HG03159 (cell line): ENCODE measurements around the gene PRKAG2.

Source experiments
- ATAC-seq: cut with Tn5 transposase; IDR thresholded peaks from one replicate; pipeline ENCODE4 v1.9.1; 2021; ENCODE audit warnings: mild to moderate bottlenecking, moderate library complexity; ENCODE audit not compliant: unreplicated experiment

The PRKAG2 gene

GRCh38 chr7:151608031-151608551 is 268.8 kb downstream of the PRKAG2 start:
- no peak for ATAC-seq

- ATAC-seq, result no peak
Observed at GRCh38 chr7:151607464-151607867, 269.4 kb downstream of the PRKAG2 start.

- no peak for ATAC-seq
Observed at GRCh38 chr7:151603951-151604350, 273.0 kb downstream of the PRKAG2 start.

DNA sequence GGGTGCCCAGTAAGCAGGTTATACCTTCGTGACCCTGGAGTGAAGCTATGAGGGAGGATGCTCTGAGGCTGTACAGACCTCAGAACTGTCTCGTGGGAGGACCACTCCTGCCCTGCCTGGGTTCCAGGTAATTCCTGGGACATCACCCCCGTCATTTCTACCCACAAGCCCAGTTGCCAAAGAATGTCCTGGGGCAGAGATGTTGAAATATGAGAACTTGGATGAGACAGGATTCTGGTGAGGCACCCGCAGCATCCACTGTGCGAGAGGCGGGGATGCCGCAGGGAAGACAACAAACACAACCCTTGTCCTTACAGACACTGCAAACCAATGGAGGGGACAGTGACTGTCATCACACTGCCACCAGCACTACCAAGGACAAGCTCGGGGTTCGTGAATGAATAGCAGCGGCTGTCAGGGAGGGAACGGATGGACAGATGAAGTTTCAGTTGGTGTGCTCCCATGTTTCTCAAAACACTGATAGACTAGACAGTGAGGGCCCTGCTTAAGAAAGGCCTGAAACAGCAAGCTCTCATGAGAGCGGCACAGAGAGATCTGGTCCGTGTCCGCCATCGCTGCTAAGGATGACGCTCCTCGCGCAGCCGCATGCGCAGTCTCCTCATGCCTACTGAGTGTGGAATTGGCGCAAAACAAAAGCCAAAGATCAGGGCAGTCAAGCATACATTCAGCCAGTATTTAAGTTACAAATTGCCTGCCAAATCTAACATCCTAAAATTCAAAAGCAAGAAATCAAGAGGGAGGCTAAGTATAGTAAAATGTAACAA is 275.2 kb downstream of the PRKAG2 start:
- no peak for ATAC-seq

DNA sequence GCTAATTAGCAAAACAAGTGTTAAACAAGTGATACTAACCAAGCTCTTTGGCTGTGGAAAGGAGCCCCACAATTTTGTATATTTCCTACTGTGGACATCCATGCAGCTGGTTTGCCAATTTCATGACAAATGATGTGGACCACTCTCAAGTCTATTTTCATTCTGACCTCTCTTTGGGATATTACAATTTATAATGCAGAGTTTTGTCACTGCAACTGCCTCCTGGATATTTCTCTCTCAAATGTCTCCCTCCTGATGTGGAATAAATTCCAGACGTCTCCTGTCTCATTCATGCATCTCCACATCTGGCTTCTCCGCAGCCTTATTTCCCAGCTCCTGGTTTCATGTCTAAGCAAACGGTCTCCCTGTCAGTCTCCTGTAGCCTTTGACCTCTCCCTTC is 276.6 kb downstream of the PRKAG2 start:
- ATAC-seq, result no peak

GRCh38 chr7:151599401-151600227 is 277.3 kb downstream of the PRKAG2 start:
- no peak for ATAC-seq

GRCh38 chr7:151597541-151598444 is 279.1 kb downstream of the PRKAG2 start:
- no peak for ATAC-seq

- no peak for ATAC-seq
Observed at GRCh38 chr7:151595702-151596350, 281.1 kb downstream of the PRKAG2 start.

DNA sequence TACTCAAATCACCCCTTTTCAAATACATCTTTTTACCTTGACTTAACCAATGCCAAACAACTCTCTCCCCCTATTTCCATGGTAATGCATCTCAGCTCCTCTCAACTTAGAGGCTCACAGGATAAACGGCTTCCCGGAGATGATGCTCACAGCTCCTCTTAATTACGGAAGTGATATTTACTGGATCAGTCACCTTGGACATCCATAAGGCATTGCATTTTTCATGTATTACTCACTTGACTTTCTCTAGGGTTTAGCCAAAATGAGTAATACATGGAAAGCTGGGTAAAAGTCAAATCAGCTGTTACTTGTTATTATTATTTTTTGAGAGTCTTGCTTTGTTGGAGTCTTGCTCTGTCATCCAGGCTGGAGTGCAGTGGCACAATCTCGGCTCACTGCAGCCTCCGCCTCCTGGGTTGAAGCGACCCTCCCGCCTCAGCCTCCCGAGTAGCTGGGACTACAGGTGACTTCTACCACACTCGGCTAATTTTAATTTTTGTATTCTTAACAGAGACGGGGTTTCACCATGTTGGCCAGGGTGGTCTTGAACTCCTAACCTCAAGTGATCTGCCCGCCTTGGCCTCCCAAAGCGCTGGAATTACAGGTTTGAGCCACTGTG is 283.9 kb downstream of the PRKAG2 start:
- ATAC-seq, result no peak

- no peak for ATAC-seq
Observed at GRCh38 chr7:151592330-151592729, 284.6 kb downstream of the PRKAG2 start.

DNA sequence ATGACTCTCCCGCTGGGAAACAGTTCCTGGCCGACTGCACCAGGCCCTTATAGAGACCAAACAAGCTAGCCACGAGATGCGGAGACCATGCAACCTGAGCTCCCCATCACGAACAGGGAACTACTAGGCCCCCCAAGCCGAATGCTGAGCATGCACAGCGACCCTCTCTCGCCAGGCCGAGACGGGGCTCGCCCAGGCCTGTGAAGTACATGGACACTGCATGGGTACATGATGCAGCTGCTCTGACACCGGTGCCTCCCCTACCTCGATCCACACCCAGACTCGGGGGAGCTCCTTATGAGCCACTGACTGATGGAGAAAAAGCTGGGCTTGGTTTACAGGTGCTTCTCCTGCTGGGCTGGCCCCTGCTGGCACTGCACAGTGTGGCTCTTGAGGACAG is 285.0 kb downstream of the PRKAG2 start:
- no peak for ATAC-seq

GRCh38 chr7:151590850-151591771 is 285.8 kb downstream of the PRKAG2 start:
- no peak for ATAC-seq

GRCh38 chr7:151590071-151590849 is 286.7 kb downstream of the PRKAG2 start:
- ATAC-seq, result no peak

GRCh38 chr7:151588982-151589381 is 287.9 kb downstream of the PRKAG2 start:
- no peak for ATAC-seq

DNA sequence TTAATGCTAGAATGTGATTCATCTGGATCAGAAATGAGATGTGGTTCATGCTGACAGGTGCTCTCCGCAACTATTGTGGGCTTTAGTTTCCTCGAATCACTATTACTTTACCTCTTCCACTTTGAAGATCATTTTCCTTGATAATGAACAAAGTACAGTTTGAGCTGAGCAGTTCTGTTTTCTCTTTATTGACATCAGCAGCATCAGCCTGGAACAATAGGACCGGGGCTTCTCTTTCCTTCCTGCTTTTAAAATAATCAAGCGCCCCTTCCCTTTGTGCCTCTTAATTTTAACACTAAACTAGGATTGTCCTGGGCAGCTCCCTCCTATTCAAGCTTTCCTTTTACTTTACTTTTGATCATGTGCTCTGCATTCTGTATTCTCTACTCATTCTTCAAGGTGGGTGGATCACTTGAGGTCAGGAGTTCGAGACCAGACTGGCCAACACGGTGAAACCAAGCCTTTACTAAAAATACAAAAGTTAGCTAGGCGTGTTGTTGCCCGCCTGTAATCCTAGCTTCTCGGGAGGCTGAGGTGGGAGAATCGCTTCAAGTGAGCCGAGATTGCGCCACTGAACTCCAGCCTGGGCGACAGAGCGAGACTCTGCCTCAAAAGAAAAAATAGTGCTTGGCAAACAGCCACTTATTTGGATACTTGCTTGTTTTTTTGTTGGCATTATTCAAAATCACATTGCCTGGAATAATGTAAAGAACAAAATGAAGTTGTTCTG is 290.2 kb downstream of the PRKAG2 start:
- no peak for ATAC-seq

DNA sequence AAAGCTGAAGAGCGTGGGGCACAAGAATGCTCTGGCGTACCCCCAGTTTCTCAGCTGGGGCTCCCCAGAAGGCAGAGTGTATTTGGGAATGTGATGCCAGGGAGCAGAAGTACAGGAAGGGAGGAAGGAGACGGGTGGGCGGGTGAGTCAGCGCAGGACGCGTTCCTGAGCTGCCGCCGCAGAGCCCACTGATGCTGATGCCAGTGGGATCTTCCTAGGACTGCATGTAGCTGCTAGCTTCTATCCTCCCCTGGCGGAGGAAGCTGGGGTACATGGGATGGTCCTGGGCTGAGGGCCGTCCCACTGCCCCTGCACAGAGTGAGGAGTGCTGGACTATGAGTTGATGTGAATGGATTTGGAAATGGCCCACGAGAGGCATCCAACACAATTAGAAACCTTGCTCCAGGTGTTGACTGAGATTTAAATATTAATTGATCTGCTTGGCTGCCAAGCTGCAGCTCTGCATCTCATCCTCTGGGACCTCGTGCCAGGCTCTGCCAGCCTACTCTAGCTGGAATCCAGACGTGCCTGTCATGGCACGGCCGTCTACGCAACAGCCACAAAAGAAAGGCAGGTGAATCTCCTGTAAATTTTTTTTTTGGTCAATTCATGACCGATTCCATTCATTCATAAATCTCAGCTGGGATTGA is 291.0 kb downstream of the PRKAG2 start:
- no peak for ATAC-seq

- no peak for ATAC-seq
Observed at GRCh38 chr7:151581741-151582140, 295.2 kb downstream of the PRKAG2 start.
